PC-9 (cell line): ENCODE measurements around the gene TLR2. TPM values are rescaled to one million over a fixed set of nuclear protein-coding genes. Genes with fewer than 3 reads are reported as not detected.

Experiments used
- BruUV-seq: library from RNA; stranded (reverse); fragments of 400-500 nt; replicated peaks from 2 replicates; lab custom pipeline; 2021; lab: Mats Ljungman, UMichigan
- CTCF ChIA-PET: fragments of 300-600 bp; sonication (Branson Sonifier 250); formaldehyde crosslinking; loops from one replicate; lab custom pipeline; 2022; ENCODE audit warnings: antibody characterized with exemption; lab: Charles Lee
- POLR2A ChIA-PET: fragments of 300-600 bp; sonication (Branson Sonifier 250); formaldehyde crosslinking; loops from one replicate; lab custom pipeline; 2022; ENCODE audit warnings: antibody characterized with exemption; ENCODE audit not compliant: unreplicated experiment; lab: Charles Lee
- DNase-seq, 2 experiments: peaks; one replicate each; pipeline versions ENCODE4 v3.0.0 to v3.0.0-alpha.2; 2015 to 2022; ENCODE audit warnings: mixed read lengths in 1 of 2
- H2AFZ ChIP-seq: fragments of 200-600 bp; sonication (generic); 2 replicates; pipeline ENCODE4 v1.8.1; 2017; ENCODE audit warnings: antibody characterized with exemption
- H3F3A ChIP-seq: fragments of 200-600 bp; sonication (generic); 2 replicates; pipeline ENCODE4 v1.8.1; 2017; ENCODE audit warnings: antibody characterized with exemption, mild to moderate bottlenecking, low read depth; ENCODE audit not compliant: insufficient read depth
- H3K27ac ChIP-seq: fragments of 200-600 bp; sonication (generic); 2 replicates; pipeline ENCODE4 v1.6.1; 2016; ENCODE audit warnings: mixed run types
- H3K27me3 ChIP-seq: fragments of 200-600 bp; sonication (generic); 2 replicates; pipeline ENCODE4 v1.6.1; 2016; ENCODE audit warnings: low read depth, mixed run types; ENCODE audit not compliant: insufficient read depth
- H3K36me3 ChIP-seq: fragments of 200-600 bp; sonication (generic); 2 replicates; pipeline ENCODE4 v1.6.1; 2016; ENCODE audit warnings: low read depth, mixed run types
- H3K4me1 ChIP-seq: fragments of 200-600 bp; sonication (generic); replicated peaks from 2 replicates; pipeline ENCODE4 v1.6.1; 2016; ENCODE audit warnings: mixed run types; ENCODE audit not compliant: insufficient read depth
- H3K4me2 ChIP-seq: fragments of 200-600 bp; sonication (generic); 2 replicates; pipeline ENCODE4 v1.6.1; 2017; ENCODE audit warnings: mixed run types
- H3K4me3 ChIP-seq: fragments of 200-600 bp; sonication (generic); 2 replicates; pipeline ENCODE4 v1.6.1; 2016; ENCODE audit warnings: mixed run types
- H3K79me2 ChIP-seq: fragments of 200-600 bp; sonication (generic); 2 replicates; pipeline ENCODE4 v1.6.1; 2017; ENCODE audit warnings: low read depth, mixed run types
- H3K9me2 ChIP-seq: fragments of 200-600 bp; sonication (generic); 2 replicates; pipeline ENCODE4 v1.8.1; 2017; ENCODE audit warnings: mild to moderate bottlenecking; ENCODE audit not compliant: insufficient read depth
- H3K9me3 ChIP-seq: fragments of 200-600 bp; sonication (generic); 2 replicates; pipeline ENCODE4 v1.8.1; 2016; ENCODE audit warnings: low read depth; ENCODE audit not compliant: insufficient read depth
- H4K20me1 ChIP-seq: fragments of 200-600 bp; sonication (generic); 2 replicates; pipeline ENCODE4 v1.8.1; 2017; ENCODE audit not compliant: insufficient read depth
- EZH2 ChIP-seq: fragments of 200-600 bp; sonication (generic); IDR thresholded peaks from 2 replicates; pipeline ENCODE4 v1.8.0; 2017; ENCODE audit warnings: antibody characterized with exemption, low read depth
- intact Hi-C: fragments of 100-400 bp; cut with micrococcal nuclease; formaldehyde crosslinking; loops from one replicate; pipeline ENCODE4 v1.10.0; 2022; ENCODE audit not compliant: unreplicated experiment
- total RNA-seq: library from RNA; stranded (reverse); gene quantifications from 2 replicates; pipeline ENCODE4 v1.2.3, GENCODE V29; 2021
- TF ChIP-seq, protein P1 (sequence below): fragments of 200-600 bp; sonication (generic); conservative IDR thresholded peaks from 2 replicates; pipeline ENCODE4 v1.6.1; 2017; ENCODE audit warnings: mixed run types, antibody characterized with exemption, mild to moderate bottlenecking, moderate library complexity

Gene TLR2
- total RNA-seq, 1 experiment from 2014 or later: 1.1 TPM

DNA sequence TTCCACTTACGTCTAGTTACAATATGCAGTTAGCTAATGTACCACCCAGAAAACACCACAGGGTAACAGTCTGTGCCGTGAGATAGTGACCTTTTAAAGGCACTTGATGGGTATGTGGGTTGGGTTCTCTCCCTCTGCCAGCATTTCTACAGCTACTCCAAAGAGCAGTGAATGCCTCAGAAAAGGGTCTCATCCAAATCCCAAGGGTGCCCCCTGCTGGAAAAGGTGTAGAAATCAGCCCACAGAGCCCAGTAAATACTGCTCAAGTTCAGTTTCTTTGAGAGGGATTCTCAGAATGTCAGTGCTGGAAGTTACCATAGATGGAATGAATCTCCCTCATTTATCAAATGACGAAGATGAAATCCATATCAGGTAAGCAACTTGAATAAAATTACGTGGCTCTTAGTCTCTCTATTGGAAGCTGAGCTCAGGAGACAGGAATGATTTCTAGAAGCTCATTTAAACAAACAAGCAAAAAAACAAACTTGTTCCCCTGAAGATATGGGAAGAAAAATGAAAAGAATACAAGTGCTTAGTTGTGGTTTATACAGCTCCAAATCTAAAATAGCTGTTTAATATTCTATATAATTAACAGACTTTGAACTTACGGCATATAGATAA lies 66.2 kb downstream of the TLR2 start:
- H3K27ac ChIP-seq: no peak overlapping the region
- POLR2A ChIA-PET: no interaction called here

GRCh38 chr4:153755186-153755585 lies 71.1 kb downstream of the TLR2 start:
- Histone ChIP-seq H3K27ac (no peak overlapping the region), H3F3A (no peaks in the 10 kb centered on the region), H3K9me3 (no peaks in the 10 kb centered on the region), H3K4me1 (no peaks in the 10 kb centered on the region), H2AFZ (no peak overlapping the region), H3K4me3 (no peak overlapping the region), H3K36me3 (no peaks in the 10 kb centered on the region), H3K79me2 (no peaks in the 10 kb centered on the region), H3K9me2 (no peaks in the 10 kb centered on the region), H4K20me1 (no peaks in the 10 kb centered on the region), H3K4me2 (no peak overlapping the region), H3K27me3 (no peaks in the 10 kb centered on the region)
- DNase-seq: no peak
- ChIA-PET CTCF (no interaction called here), POLR2A (no interaction called here)
- TF ChIP-seq, protein P1, sequence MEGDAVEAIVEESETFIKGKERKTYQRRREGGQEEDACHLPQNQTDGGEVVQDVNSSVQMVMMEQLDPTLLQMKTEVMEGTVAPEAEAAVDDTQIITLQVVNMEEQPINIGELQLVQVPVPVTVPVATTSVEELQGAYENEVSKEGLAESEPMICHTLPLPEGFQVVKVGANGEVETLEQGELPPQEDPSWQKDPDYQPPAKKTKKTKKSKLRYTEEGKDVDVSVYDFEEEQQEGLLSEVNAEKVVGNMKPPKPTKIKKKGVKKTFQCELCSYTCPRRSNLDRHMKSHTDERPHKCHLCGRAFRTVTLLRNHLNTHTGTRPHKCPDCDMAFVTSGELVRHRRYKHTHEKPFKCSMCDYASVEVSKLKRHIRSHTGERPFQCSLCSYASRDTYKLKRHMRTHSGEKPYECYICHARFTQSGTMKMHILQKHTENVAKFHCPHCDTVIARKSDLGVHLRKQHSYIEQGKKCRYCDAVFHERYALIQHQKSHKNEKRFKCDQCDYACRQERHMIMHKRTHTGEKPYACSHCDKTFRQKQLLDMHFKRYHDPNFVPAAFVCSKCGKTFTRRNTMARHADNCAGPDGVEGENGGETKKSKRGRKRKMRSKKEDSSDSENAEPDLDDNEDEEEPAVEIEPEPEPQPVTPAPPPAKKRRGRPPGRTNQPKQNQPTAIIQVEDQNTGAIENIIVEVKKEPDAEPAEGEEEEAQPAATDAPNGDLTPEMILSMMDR: no peak
- no peak for TF ChIP-seq EZH2
- no TSS peak for BruUV-seq
- intact Hi-C loops: no loop called here

More for the DNA sequence above, 66.2 kb downstream of the TLR2 start:
- Histone ChIP-seq H3K27me3 (no peaks in the 10 kb centered on the region), H3K4me3 (no peak overlapping the region), H3K4me2 (no peak overlapping the region), H3K9me2 (no peaks in the 10 kb centered on the region), H3K4me1 (no peaks in the 10 kb centered on the region), H4K20me1 (no peaks in the 10 kb centered on the region), H3K79me2 (no peaks in the 10 kb centered on the region), H2AFZ (no peak overlapping the region), H3K36me3 (no peaks in the 10 kb centered on the region), H3F3A (no peaks in the 10 kb centered on the region), H3K9me3 (no peaks in the 10 kb centered on the region)
- BruUV-seq: no TSS peak
- no peak for TF ChIP-seq EZH2
- TF ChIP-seq, protein P1: peak; percentile 78
- CTCF ChIA-PET: no interaction called here
- intact Hi-C loops: loop anchor here (1.0 to 5.0 kb wide), 3 partner anchors 116 to 405 kb away; no protein-coding TSS in a partner anchor
- peak; percentile 49 to 53 for DNase-seq

Other genes starting within 250 kb of the TLR2 start
- gene TMEM131L, start 217.9 kb upstream of the TLR2 start, total RNA-seq: 3.8 and 6.0 TPM in 2 replicates
- gene RNF175, start 75.7 kb downstream of the TLR2 start, total RNA-seq: not detected in 2 replicates
- gene SFRP2, start 104.8 kb downstream of the TLR2 start, total RNA-seq: not detected in 2 replicates